Stimulated activated CD4-positive, alpha-beta T cell treated with anti-CD3 and anti-CD28 coated beads, Interleukin-1b, Interleukin-23, amount 100 ng/mL, for 4 hours (primary cell): Measurements from ENCODE around the gene CHST12.
"Not testable (repeated sequence)": the region's sequence is repeated elsewhere in the genome, so short reads cannot be mapped to it uniquely, and the experiment has no call there.

Experiments
- DNase-seq, 2 donors: peaks; one replicate each; pipeline ENCODE4 v3.0.0-alpha.2; 2020; ENCODE audit warnings: low read depth in 2 of 2

Gene CHST12

GRCh38 chr7:2460188-2460587, 56.8 kb downstream of the CHST12 start:
- no peak for DNase-seq

DNA sequence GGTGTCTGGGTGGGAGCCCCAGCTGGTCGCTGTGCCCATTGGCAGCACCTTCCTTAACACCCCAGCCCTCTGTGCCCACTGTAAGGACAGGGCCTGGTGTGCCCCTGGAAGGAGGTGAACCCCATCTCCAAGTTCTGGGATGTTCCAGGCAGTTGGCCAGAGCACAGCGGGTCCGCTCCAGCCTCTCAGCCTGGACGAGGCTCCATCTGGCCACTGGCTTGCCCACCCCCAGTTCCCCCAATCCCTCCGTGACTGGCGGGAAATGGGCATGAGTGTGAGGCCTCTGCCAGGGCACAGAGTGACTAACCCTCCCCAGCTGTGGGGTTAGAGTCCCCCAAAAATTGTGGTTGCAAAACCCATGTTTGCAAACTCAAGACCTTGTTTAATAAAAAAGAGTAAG, 57.2 kb downstream of the CHST12 start:
- no peak for DNase-seq

- DNase-seq = no peak
Observed at GRCh38 chr7:2461268-2462026, 58.0 kb downstream of the CHST12 start.

- DNase-seq = no peak
Observed at GRCh38 chr7:2462731-2463130, 59.3 kb downstream of the CHST12 start.

GRCh38 chr7:2465928-2466327, 62.5 kb downstream of the CHST12 start:
- no peak for DNase-seq

- DNase-seq = no peak
Observed at GRCh38 chr7:2466675-2467074, 63.3 kb downstream of the CHST12 start.

DNA sequence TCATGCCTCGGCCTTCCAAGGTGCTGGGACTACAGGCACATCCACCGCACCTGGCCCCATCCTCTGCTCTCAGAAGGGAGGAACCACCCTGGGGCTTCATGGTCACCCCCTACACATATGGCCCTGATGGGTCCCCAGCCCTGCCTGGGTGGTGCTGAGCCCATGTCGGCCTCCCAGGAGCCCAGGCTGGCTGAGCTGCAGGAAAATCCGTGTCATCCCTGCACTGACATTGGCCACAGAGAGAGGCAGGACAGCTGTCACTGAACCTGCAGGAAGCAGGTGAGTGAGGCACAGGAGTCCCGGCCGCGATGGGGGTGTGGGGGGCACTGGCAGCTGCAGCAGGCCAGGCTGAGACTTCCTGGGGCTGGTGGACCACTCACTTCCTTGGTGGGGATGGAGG, 64.8 kb downstream of the CHST12 start:
- no peak for DNase-seq

GRCh38 chr7:2469460-2470203, 66.2 kb downstream of the CHST12 start:
- DNase-seq = not testable (repeated sequence)

DNA sequence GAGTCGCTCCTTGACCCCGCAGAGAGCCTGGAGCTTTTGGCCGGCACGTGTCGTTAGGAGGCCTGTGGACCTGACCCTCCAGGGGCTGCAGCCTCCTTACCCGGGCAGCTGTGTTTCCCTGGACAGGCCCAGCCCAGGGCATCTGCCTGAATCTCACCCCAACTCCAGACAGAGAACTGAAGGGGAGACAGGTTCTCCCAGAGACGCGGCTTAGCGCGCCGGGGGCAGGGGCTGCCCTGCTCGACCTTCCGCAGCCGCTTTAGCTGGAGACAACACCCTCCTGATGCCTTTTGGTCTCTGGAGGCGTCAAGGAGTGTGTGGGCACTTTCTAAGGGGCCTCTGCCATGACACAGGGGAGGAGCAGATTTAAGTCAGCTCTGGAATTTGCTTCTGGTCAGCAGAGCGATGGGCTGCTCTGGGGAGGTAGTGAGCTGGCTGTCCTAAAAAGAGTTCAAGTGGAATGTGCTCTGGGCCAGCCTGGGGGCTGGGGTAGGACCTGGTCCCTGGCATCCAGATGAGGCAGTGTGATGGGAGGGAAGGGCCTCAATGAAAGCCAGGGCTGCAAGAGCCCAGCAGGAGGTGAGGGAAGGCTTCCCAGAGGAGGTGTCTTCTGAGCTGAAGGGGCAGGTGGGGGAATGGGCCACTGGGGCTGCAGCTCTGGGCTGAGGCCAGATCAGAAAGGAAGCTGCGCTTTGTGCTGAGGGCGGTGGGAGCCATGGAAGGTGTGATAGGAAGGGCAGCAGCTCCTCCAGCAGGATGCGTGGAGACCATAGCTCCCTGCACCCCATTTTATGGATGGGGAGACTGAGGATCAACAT, 67.0 kb downstream of the CHST12 start:
- DNase-seq = no peak

DNA sequence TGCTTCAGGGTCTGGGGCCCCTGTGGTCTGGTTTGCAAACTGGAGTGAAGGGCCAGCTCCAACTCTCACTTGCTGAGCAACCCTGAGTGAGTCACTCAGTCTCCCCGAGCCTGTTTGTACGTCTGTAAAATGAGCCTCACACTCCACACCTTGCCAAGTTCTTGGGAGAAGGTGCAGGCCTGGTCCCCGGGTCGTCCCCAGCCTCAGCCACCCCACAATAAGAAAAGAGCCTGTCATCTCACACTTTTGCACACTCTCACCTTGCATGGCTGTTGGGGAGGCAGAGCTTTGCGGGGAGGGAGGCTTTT, 67.6 kb downstream of the CHST12 start:
- DNase-seq = no peak

- DNase-seq = no peak
Observed at GRCh38 chr7:2471396-2471795, 68.0 kb downstream of the CHST12 start.

DNA sequence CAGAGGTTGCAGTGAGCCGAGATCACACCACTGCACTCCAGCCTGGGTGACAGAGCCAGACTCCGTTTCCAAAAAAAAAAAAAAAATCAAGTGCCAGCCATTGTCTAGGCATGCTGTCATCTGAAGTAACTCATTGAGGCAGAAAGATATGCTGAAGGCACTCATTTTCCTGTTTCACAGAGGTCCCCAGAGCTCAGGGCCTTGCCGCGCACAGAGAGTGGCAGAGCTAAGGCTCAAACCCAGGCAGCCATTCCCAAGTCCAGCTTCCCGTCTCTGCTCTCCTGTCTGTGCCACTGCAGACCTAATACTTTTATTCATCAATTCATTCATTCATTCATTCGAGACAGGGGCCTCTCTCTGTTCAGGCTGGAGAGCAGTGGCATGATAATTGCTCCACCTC, 69.3 kb downstream of the CHST12 start:
- no peak for DNase-seq

GRCh38 chr7:2473496-2474180, 70.2 kb downstream of the CHST12 start:
- no peak for DNase-seq

DNA sequence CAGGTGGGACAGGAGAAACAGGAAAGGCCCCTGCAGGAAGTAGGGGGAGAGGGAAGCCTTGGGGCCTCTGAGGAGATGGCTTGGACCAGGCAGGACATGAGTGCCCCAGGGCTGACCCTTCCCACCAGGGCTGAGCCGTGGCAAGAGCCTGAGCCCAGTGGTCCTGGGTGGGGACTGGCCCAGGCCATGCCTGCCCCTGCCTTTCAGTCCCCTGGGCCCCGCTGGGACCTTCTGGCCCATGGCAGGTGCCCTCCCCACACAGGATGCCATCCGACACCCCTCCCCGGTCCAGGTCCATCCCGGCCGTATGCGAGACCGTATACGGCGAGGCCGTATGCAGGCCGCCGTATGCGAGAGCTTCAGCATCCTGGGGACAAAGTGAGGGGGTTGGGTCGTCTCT, 70.8 kb downstream of the CHST12 start:
- DNase-seq = no peak

- no peak for DNase-seq
Observed at GRCh38 chr7:2474813-2475677, 71.6 kb downstream of the CHST12 start.

DNA sequence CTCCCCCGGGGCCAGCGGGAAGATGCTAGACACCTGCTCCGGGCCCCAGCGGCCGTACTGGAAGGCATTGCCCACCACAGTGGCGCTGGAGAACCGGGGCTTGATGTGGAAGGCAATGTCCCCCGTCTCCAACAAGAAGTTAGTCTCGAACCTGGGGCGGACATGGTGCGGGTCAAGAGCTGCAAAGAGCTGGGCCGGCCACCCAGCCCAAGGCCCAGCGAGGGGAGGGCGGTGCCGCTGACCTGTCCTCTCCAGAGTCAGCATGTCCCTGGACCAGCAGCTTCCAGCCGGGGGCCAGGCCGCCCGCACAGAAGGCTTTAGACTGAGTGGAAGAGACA, 72.2 kb downstream of the CHST12 start:
- no peak for DNase-seq

GRCh38 chr7:2476298-2476697, 72.9 kb downstream of the CHST12 start, which contains the start of gene GRIFIN:
Gene GRIFIN, minus strand, starts transcription at chr7:2476398. Its CDS starts 15 bp downstream, at chr7:2476383.
- no peak for DNase-seq

GRCh38 chr7:2476776-2477446, 73.5 kb downstream of the CHST12 start:
- no peak for DNase-seq

DNA sequence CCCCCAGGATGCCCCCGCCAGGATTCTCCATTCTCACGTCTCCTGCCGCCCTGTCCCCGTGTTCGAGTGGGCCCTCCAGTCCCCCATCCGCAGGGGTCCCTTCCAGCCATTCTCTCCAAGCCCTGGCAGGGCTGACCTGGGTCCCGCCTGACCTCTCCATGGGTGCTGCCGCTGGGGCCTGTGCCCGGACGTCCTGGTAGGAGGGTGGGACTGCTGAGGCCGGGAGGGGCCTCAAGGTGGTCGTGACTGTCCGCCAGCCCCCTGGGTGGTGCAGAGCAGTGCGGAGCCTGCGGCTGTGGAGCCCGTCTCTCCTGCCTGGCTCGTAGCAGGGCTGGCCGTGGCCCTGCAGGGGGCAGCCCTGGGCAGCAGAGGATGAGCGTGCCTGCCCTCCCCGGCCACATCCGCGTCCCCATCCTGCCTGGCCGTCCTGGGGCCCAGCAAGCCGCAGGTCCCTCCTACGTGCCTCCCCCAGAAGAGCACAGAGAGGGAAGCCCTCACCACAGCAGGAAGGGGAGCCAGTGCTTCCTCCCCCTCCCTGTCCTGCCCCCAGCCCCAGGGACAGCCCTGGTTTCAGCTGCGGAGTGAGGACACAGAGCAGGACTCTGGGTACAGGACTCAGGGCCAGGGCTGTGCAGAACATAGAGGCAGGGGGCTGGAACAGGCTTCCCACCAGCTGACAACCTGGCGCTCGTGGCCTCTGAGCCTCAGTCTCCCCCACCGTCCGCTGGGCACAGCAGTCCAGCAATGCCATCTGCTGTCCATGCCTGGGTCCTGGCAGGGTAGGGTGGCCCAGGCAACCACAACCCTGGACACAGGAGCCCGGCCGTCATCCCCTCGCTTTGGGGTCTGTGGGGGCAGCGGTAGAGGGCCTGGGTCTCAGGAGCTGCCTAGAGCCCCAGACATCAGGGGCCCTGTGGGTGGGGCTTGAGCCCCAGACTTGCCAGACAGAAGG, 74.3 kb downstream of the CHST12 start:
- DNase-seq = peak; percentile 34 to 46
